ENCODE results near the gene CYFIP1. TPM values are rescaled to one million over a fixed set of nuclear protein-coding genes. Genes with fewer than 3 reads are reported as not detected.

The CYFIP1 gene
- total and polyA plus RNA-seq, 2 of the 13 experiments (the other 11 are each of a cell fraction or from before 2014, with no cell fraction given) = 38.1 to 58.3 TPM

GRCh38 chr15:22980189-22981050 is at the start of gene CYFIP1 (continued):
- no peak for TF ChIP-seq MIER2 (CRISPR knock-in tag; IDR thresholded peaks at IDR 0.05)
- peak; percentile 81; the same call in 1 of the 2 replicates for TF ChIP-seq MTF2 (CRISPR knock-in tag; IDR thresholded peaks at IDR 0.05; ENCODE audit: borderline replicate concordance)
- TF ChIP-seq, protein P1, sequence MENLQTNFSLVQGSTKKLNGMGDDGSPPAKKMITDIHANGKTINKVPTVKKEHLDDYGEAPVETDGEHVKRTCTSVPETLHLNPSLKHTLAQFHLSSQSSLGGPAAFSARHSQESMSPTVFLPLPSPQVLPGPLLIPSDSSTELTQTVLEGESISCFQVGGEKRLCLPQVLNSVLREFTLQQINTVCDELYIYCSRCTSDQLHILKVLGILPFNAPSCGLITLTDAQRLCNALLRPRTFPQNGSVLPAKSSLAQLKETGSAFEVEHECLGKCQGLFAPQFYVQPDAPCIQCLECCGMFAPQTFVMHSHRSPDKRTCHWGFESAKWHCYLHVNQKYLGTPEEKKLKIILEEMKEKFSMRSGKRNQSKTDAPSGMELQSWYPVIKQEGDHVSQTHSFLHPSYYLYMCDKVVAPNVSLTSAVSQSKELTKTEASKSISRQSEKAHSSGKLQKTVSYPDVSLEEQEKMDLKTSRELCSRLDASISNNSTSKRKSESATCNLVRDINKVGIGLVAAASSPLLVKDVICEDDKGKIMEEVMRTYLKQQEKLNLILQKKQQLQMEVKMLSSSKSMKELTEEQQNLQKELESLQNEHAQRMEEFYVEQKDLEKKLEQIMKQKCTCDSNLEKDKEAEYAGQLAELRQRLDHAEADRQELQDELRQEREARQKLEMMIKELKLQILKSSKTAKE (CRISPR knock-in tag; IDR thresholded peaks at IDR 0.05; ENCODE audit: borderline replicate concordance) = 0 out of 2 replicates have a peak, but pooled peaks have one; percentile 10
- TF ChIP-seq IKZF1 (IDR thresholded peaks at IDR 0.05) = no peak
- no peak for TF ChIP-seq FOXJ3 (CRISPR knock-in tag; IDR thresholded peaks at IDR 0.05; ENCODE audit: borderline replicate concordance)
- peak; percentile 55; the same call in 1 of the 2 replicates for TF ChIP-seq ZNF34 (CRISPR knock-in tag; IDR thresholded peaks at IDR 0.05; ENCODE audit: borderline replicate concordance)
- peak; percentile 51; the same call in 1 of the 2 replicates for TF ChIP-seq IRF9 (CRISPR knock-in tag; IDR thresholded peaks at IDR 0.05; ENCODE audit: borderline replicate concordance)
- TF ChIP-seq RCOR2 (CRISPR knock-in tag; IDR thresholded peaks at IDR 0.05) = no peak
- peak; percentile 26; the same call in 1 of the 2 replicates for TF ChIP-seq ZKSCAN8 (CRISPR knock-in tag; IDR thresholded peaks at IDR 0.05; ENCODE audit: borderline replicate concordance)
- TF ChIP-seq HNRNPK (IDR thresholded peaks at IDR 0.05; ENCODE audit: low read depth, low read length, poor library complexity, severe bottlenecking) = peak; percentile 78
- no peak for TF ChIP-seq AHR (CRISPR knock-in tag; IDR thresholded peaks at IDR 0.05)
- TF ChIP-seq EZH2 (conservative IDR thresholded peaks at IDR 0.05; ENCODE audit: low read depth, low read length) = no peak
- peak; percentile 83; the same call in 1 of the 2 replicates for TF ChIP-seq KDM2A (CRISPR knock-in tag; IDR thresholded peaks at IDR 0.05; ENCODE audit: borderline replicate concordance, low read depth)
- peak; percentile 43; the same call in 1 of the 2 replicates for TF ChIP-seq ZNF234 (CRISPR knock-in tag; conservative IDR thresholded peaks at IDR 0.05)
- TF ChIP-seq TERF1 (CRISPR knock-in tag; IDR thresholded peaks at IDR 0.05) = peak; percentile 78; the same call in 1 of the 2 replicates
